IMR-90 (cell line): Measurements from ENCODE around the gene CCDC88A.

Source experiments
- CHD1 ChIP-seq: IDR thresholded peaks from 2 replicates; pipeline ENCODE4 v1.6.1; 2012; ENCODE audit warnings: low read depth, low read length, improper control_type of control experiment
- NFE2L2 ChIP-seq: fragments of 150-350 bp; IDR thresholded peaks from 2 replicates; pipeline ENCODE4 v1.6.1; 2016; ENCODE audit warnings: low read depth, mild to moderate bottlenecking, low read length
- POLR2A ChIP-seq: IDR thresholded peaks from 2 replicates; pipeline ENCODE4 v1.6.1; 2012; ENCODE audit warnings: mild to moderate bottlenecking, low read depth, low read length
- RCOR1 ChIP-seq: IDR thresholded peaks from 2 replicates; pipeline ENCODE4 v1.6.1; 2012; ENCODE audit warnings: mild to moderate bottlenecking, low read length, improper control_type of control experiment; ENCODE audit not compliant: insufficient replicate concordance
- RFX5 ChIP-seq: IDR thresholded peaks from 2 replicates; pipeline ENCODE4 v1.8.0; 2012; ENCODE audit warnings: low read depth, mild to moderate bottlenecking, low read length, moderate library complexity
- TF ChIP-seq, protein P1 (sequence below): conservative IDR thresholded peaks from 2 replicates; pipeline ENCODE4 v1.5.1; 2012; ENCODE audit warnings: mild to moderate bottlenecking, low read depth, low read length, improper control_type of control experiment
- TF ChIP-seq, protein P2 (sequence below): fragments of 150-350 bp; IDR thresholded peaks from 2 replicates; pipeline ENCODE4 v1.6.1; 2017; ENCODE audit warnings: mild to moderate bottlenecking, antibody characterized with exemption, low read length, low read depth

DNA sequence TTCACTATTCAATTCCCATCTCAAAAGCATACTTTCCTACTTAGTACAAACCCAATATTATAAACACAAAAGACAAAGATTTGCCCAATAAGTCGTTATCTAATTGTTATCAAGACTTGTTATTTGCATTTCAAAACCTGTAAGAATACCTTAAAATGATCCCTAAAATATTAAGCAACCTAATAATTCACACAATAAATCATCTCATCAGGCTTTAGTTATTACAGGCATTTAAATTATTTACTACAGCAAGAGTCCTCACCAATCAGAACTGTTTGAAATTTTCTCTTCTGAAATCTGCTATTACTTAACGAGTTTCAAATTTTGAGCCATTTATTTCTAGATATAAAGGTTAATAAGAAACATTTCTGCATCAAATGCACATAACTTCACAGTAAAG, 1.6 kb downstream of the CCDC88A start:
- TF ChIP-seq, protein P1, sequence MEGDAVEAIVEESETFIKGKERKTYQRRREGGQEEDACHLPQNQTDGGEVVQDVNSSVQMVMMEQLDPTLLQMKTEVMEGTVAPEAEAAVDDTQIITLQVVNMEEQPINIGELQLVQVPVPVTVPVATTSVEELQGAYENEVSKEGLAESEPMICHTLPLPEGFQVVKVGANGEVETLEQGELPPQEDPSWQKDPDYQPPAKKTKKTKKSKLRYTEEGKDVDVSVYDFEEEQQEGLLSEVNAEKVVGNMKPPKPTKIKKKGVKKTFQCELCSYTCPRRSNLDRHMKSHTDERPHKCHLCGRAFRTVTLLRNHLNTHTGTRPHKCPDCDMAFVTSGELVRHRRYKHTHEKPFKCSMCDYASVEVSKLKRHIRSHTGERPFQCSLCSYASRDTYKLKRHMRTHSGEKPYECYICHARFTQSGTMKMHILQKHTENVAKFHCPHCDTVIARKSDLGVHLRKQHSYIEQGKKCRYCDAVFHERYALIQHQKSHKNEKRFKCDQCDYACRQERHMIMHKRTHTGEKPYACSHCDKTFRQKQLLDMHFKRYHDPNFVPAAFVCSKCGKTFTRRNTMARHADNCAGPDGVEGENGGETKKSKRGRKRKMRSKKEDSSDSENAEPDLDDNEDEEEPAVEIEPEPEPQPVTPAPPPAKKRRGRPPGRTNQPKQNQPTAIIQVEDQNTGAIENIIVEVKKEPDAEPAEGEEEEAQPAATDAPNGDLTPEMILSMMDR, result no peak
- TF ChIP-seq, protein P2, sequence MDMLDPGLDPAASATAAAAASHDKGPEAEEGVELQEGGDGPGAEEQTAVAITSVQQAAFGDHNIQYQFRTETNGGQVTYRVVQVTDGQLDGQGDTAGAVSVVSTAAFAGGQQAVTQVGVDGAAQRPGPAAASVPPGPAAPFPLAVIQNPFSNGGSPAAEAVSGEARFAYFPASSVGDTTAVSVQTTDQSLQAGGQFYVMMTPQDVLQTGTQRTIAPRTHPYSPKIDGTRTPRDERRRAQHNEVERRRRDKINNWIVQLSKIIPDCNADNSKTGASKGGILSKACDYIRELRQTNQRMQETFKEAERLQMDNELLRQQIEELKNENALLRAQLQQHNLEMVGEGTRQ, result no peak
- TF ChIP-seq POLR2A (no peak), RCOR1 (no peak), RFX5 (no peak), CHD1 (no peak), NFE2L2 (no peak)
